SK-N-SH (cell line): Measurements from ENCODE around the gene SNED1. TPM values are rescaled to one million over a fixed set of nuclear protein-coding genes. Genes with fewer than 3 reads are reported as not detected.

Experiments
- CTCF ChIA-PET: fragments of 300-600, 350-600 bp; formaldehyde crosslinking; extraction: SDS; loops from one replicate; lab custom pipeline; 2021; lab: Yijun Ruan, JAX
- POLR2A ChIA-PET: fragments of 350-600 bp; sonication (Branson Sonifier 250); formaldehyde crosslinking; extraction: SDS; loops from one replicate; lab custom pipeline; 2020; ENCODE audit warnings: antibody characterized with exemption, inconsistent platforms; lab: Yijun Ruan, JAX
- DNase-seq: peaks from one replicate; pipeline ENCODE4 v3.0.0; 2012
- H2AFZ ChIP-seq: fragments of 200-600 bp; sonication (generic); 2 replicates; pipeline ENCODE4 v1.8.1; 2016; ENCODE audit warnings: antibody characterized with exemption, mild to moderate bottlenecking, low read depth
- H3F3A ChIP-seq: fragments of 200-600 bp; sonication (generic); replicated peaks from 2 replicates; pipeline ENCODE3; 2016; ENCODE audit warnings: antibody characterized with exemption, mild to moderate bottlenecking; ENCODE audit not compliant: insufficient read depth
- H3K27ac ChIP-seq, 2 experiments: fragments of 200-500 bp in 1 of 2; fragments of 200-600 bp in 1 of 2; sonication (Bioruptor generic) in 1 of 2; sonication (generic), shearing (Covaris generic) in 1 of 2; 2 replicates each; pipeline versions ENCODE4 v1.5.1 to v1.6.1; 2014 to 2016; ENCODE audit warnings: low read depth in 2 of 2, inconsistent platforms in 1 of 2, low read length in 1 of 2, mild to moderate bottlenecking in 1 of 2, mixed read lengths in 1 of 2
- H3K27me3 ChIP-seq: fragments of 200-600 bp; sonication (generic), shearing (Covaris generic); 2 replicates; pipeline ENCODE4 v1.6.1; 2016; ENCODE audit warnings: mixed run types; ENCODE audit not compliant: insufficient read depth
- H3K36me3 ChIP-seq, 2 experiments: fragments of 200-500 bp in 1 of 2; fragments of 200-600 bp in 1 of 2; sonication (Bioruptor generic) in 1 of 2; sonication (generic) in 1 of 2; replicated peaks in 1 of 2; 2 replicates each; pipeline versions ENCODE3 to v1.5.1; 2014 to 2016; ENCODE audit warnings: low read length in 1 of 2, mild to moderate bottlenecking in 1 of 2; ENCODE audit not compliant: insufficient read depth in 2 of 2, control insufficient read depth in 1 of 2
- H3K4me1 ChIP-seq, 2 experiments: fragments of 200-500 bp in 1 of 2; fragments of 200-600 bp in 1 of 2; sonication (Bioruptor generic) in 1 of 2; sonication (generic), shearing (Covaris generic) in 1 of 2; 2 replicates each; pipeline versions ENCODE4 v1.5.1 to v1.6.1; 2014 to 2016; ENCODE audit warnings: low read depth in 1 of 2, low read length in 1 of 2, mixed run types in 1 of 2; ENCODE audit not compliant: insufficient read depth in 2 of 2, control insufficient read depth in 1 of 2
- H3K4me2 ChIP-seq: fragments of 200-600 bp; sonication (generic), shearing (Covaris generic); 2 replicates; pipeline ENCODE4 v1.6.1; 2017; ENCODE audit warnings: mixed run types
- H3K4me3 ChIP-seq, 2 experiments: fragments of 200-500 bp in 1 of 2; fragments of 200-600 bp in 1 of 2; sonication (Bioruptor generic) in 1 of 2; sonication (generic), shearing (Covaris generic) in 1 of 2; 2 replicates each; pipeline versions ENCODE4 v1.5.1 to v1.8.1; 2014 to 2016; ENCODE audit warnings: low read depth in 2 of 2, inconsistent platforms in 1 of 2, low read length in 1 of 2, mild to moderate bottlenecking in 1 of 2, mixed read lengths in 1 of 2, moderate library complexity in 1 of 2
- H3K79me2 ChIP-seq: fragments of 200-600 bp; sonication (generic); 2 replicates; pipeline ENCODE4 v1.8.1; 2017; ENCODE audit warnings: mild to moderate bottlenecking; ENCODE audit not compliant: insufficient read depth
- H3K9ac ChIP-seq: fragments of 200-600 bp; sonication (generic); 2 replicates; pipeline ENCODE4 v1.6.1; 2017; ENCODE audit warnings: mixed run types
- H3K9me2 ChIP-seq: fragments of 200-600 bp; sonication (generic); 2 replicates; pipeline ENCODE4 v1.6.1; 2017; ENCODE audit warnings: mixed run types
- H3K9me3 ChIP-seq: fragments of 200-600 bp; sonication (generic); 2 replicates; pipeline ENCODE4 v1.6.1; 2017; ENCODE audit warnings: mixed run types, mild to moderate bottlenecking, moderate library complexity
- H4K20me1 ChIP-seq: fragments of 200-600 bp; sonication (generic); 2 replicates; pipeline ENCODE4 v1.6.1; 2017; ENCODE audit warnings: mild to moderate bottlenecking, mixed run types; ENCODE audit not compliant: insufficient read depth
- FOXJ3 ChIP-seq: sonication (generic); formaldehyde crosslinking; IDR thresholded peaks from 2 replicates; pipeline ENCODE4 v1.5.1; 2020; ENCODE audit warnings: mild to moderate bottlenecking, missing genetic modification reagents
- MEF2A ChIP-seq: IDR thresholded peaks from 2 replicates; pipeline ENCODE4 v1.4.0; 2012; ENCODE audit warnings: low read depth, borderline replicate concordance
- POLR2AphosphoS5 ChIP-seq: IDR thresholded peaks from 2 replicates; pipeline ENCODE4 v1.6.1; 2012; ENCODE audit warnings: low read depth, low read length
- RCOR1 ChIP-seq: fragments of 150-350 bp; IDR thresholded peaks from 2 replicates; pipeline ENCODE4 v1.6.1; 2017; ENCODE audit warnings: antibody characterized with exemption, low read length
- REST ChIP-seq: IDR thresholded peaks from 2 replicates; pipeline ENCODE4 v1.6.1; 2012; ENCODE audit warnings: mild to moderate bottlenecking, low read depth, low read length, moderate library complexity
- RXRA ChIP-seq: IDR thresholded peaks from 2 replicates; pipeline ENCODE4 v1.4.0; 2012; ENCODE audit warnings: low read depth, mild to moderate bottlenecking, borderline replicate concordance
- SIN3A ChIP-seq: IDR thresholded peaks from 2 replicates; pipeline ENCODE4 v1.6.1; 2012; ENCODE audit warnings: low read depth, mild to moderate bottlenecking, low read length, moderate library complexity, borderline replicate concordance
- TAF1 ChIP-seq: IDR thresholded peaks from 2 replicates; pipeline ENCODE4 v1.6.1; 2012; ENCODE audit warnings: low read depth, mild to moderate bottlenecking, low read length, moderate library complexity, borderline replicate concordance
- TCF12 ChIP-seq: IDR thresholded peaks from 2 replicates; pipeline ENCODE4 v1.4.0; 2012
- USF1 ChIP-seq: IDR thresholded peaks from 2 replicates; pipeline ENCODE4 v1.4.0; 2012; ENCODE audit warnings: low read depth, borderline replicate concordance
- WGBS: methylation state at CpG from one replicate; pipeline ENCODE4 v1.1.6; 2017; ENCODE audit warnings: low lambda C conversion rate; 5-methylcytosine and 5-hydroxymethylcytosine counted together
- polyA plus RNA-seq, 3 experiments: library from polyadenylated mRNA; depleted of rRNA; stranded (reverse); fragments of >200 nt; gene quantifications; 2 replicates each; pipeline ENCODE4 v1.2.3, GENCODE V29; 2012
- TF ChIP-seq, protein P1 (sequence below): fragments of 200-600 bp; sonication (generic); IDR thresholded peaks from 2 replicates; pipeline ENCODE4 v1.6.1; 2017; ENCODE audit warnings: antibody characterized with exemption, mild to moderate bottlenecking, moderate library complexity

The SNED1 gene
- polyA plus RNA-seq, 1 of the 3 experiments (the other 2 are of a cell fraction): 0.03 TPM

DNA sequence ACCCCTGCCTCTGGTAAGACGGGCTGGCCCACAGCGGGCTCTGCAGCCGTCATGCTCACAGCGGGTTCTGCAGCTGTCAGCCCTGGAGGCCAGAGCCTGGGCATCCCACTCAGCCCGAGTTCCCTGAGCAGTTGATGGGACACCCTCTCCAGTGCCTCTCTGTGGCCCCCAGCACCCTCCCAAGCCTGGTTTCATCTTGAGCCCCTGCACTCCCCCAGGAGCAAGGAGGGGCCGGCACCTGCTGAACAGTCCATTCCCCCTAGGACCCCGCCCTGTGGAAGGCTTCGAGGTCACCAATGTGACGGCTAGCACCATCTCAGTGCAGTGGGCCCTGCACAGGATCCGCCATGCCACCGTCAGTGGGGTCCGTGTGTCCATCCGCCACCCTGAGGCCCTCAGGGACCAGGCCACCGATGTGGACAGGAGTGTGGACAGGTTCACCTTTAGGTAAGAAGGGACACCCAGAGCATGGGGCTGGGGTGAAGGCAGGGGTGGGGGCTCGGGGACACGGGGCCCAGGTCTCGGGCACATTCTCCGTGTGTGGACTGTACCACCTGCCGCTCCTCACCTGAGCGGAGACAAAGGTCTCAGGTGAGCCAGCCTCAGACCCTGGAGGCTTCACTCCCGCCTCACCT lies 69.2 kb downstream of the SNED1 start:
- no peak for DNase-seq
- H3K27me3 ChIP-seq: no peaks in the 10 kb centered on the region
- no peak overlapping the region for H3K27ac ChIP-seq
- WGBS: 56% methylated on average over 6 of the region's 21 CpGs
- TF ChIP-seq TAF1 (no peak), POLR2AphosphoS5 (no peak)
- no peak overlapping the region for H2AFZ ChIP-seq
- no peak overlapping the region for H3K4me2 ChIP-seq
- no peaks in the 10 kb centered on the region for H4K20me1 ChIP-seq
- H3F3A ChIP-seq: no peaks in the 10 kb centered on the region
- no peak overlapping the region for H3K9ac ChIP-seq
- no peaks in the 10 kb centered on the region; a peak in 1 of 4 replicates for H3K4me1 ChIP-seq
- no peaks in the 10 kb centered on the region for H3K79me2 ChIP-seq
- ChIA-PET CTCF (interaction anchor here (0.9 to 2.8 kb wide), 4 partner anchors 10 to 216 kb away, joined by 4 to 11 read pairs (median 8); no protein-coding TSS in a partner anchor), POLR2A (no interaction called here)
- no peaks in the 10 kb centered on the region for H3K9me3 ChIP-seq
- no peaks in the 10 kb centered on the region for H3K9me2 ChIP-seq
- no peaks in the 10 kb centered on the region for H3K36me3 ChIP-seq
- H3K4me3 ChIP-seq: no peak overlapping the region

DNA sequence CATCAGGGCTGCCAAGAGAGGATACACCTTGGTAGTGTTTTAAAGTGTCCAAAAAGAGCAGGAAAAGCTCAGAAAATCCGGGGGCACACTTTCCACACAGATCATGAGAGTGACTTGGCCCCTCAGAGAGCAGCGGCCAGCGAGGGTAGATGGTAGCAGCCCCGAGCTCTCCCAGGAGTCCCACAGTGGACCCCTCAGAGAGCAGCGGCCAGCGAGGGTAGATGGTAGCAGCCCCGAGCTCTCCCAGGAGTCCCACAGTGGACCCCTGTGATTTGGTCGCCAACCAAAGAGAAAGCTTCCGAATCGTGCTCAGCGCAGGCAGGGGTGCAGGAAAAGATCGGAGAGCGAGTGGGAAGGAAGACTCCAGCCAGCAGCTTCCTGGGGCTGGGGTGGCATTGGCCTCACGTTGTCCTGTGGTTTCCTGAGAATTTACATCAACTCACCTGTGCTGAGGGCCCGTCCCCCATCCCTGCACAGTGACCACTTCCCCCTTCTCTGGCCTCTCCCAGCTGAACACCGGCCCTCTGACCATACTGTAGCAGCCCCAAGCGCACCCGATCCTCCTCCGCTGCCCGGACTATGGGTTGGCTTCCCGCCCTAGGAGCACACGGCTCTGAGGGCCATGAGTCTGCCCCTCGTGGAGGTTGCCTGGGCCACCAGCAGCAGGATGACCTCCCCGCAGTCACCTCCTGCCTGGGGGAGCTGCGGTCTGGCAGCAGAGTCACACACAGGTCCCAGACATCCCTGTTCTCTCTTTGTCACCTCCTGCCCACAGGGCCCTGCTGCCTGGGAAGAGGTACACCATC lies 69.9 kb downstream of the SNED1 start:
- WGBS: 67% methylated on average over 21 of the region's 25 CpGs
- H3K27ac ChIP-seq: no peak overlapping the region
- no peaks in the 10 kb centered on the region for H3K27me3 ChIP-seq
- DNase-seq: peak; percentile 36
- no peaks in the 10 kb centered on the region for H3K36me3 ChIP-seq
- no peaks in the 10 kb centered on the region for H3F3A ChIP-seq
- H3K9me3 ChIP-seq: no peaks in the 10 kb centered on the region
- H3K4me3 ChIP-seq: no peak overlapping the region
- POLR2A ChIA-PET: no interaction called here
- H3K9ac ChIP-seq: no peak overlapping the region
- no peaks in the 10 kb centered on the region for H3K9me2 ChIP-seq
- no peak overlapping the region for H2AFZ ChIP-seq
- no peaks in the 10 kb centered on the region for H4K20me1 ChIP-seq
- CTCF ChIA-PET: interaction anchor here (0.6 to 2.8 kb wide), 3 partner anchors 10 to 217 kb away, joined by 3 to 11 read pairs (median 9); no protein-coding TSS in a partner anchor
- no peak overlapping the region for H3K4me2 ChIP-seq
- no peaks in the 10 kb centered on the region for H3K79me2 ChIP-seq
- TF ChIP-seq FOXJ3 (CRISPR knock-in tag) (no peak), MEF2A (no peak), TCF12 (no peak), RCOR1 (no peak), USF1 (no peak), REST (no peak), SIN3A (no peak), RXRA (no peak)
- TF ChIP-seq, protein P1, sequence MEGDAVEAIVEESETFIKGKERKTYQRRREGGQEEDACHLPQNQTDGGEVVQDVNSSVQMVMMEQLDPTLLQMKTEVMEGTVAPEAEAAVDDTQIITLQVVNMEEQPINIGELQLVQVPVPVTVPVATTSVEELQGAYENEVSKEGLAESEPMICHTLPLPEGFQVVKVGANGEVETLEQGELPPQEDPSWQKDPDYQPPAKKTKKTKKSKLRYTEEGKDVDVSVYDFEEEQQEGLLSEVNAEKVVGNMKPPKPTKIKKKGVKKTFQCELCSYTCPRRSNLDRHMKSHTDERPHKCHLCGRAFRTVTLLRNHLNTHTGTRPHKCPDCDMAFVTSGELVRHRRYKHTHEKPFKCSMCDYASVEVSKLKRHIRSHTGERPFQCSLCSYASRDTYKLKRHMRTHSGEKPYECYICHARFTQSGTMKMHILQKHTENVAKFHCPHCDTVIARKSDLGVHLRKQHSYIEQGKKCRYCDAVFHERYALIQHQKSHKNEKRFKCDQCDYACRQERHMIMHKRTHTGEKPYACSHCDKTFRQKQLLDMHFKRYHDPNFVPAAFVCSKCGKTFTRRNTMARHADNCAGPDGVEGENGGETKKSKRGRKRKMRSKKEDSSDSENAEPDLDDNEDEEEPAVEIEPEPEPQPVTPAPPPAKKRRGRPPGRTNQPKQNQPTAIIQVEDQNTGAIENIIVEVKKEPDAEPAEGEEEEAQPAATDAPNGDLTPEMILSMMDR: no peak
- no peaks in the 10 kb centered on the region; a peak in 1 of 4 replicates for H3K4me1 ChIP-seq
